ENCODE data around the gene PGGHG. TPM values are rescaled to one million over a fixed set of nuclear protein-coding genes. Genes with fewer than 3 reads are reported as not detected.

PGGHG gene
- total and polyA plus RNA-seq, 8 donors: 3.5 to 44.0 (median 16.2) TPM

- TF ChIP-seq POLR2A (IDR thresholded peaks at IDR 0.05): no peak
- no peak for TF ChIP-seq POLR2AphosphoS5 (IDR thresholded peaks at IDR 0.05)
- TF ChIP-seq, protein P1, sequence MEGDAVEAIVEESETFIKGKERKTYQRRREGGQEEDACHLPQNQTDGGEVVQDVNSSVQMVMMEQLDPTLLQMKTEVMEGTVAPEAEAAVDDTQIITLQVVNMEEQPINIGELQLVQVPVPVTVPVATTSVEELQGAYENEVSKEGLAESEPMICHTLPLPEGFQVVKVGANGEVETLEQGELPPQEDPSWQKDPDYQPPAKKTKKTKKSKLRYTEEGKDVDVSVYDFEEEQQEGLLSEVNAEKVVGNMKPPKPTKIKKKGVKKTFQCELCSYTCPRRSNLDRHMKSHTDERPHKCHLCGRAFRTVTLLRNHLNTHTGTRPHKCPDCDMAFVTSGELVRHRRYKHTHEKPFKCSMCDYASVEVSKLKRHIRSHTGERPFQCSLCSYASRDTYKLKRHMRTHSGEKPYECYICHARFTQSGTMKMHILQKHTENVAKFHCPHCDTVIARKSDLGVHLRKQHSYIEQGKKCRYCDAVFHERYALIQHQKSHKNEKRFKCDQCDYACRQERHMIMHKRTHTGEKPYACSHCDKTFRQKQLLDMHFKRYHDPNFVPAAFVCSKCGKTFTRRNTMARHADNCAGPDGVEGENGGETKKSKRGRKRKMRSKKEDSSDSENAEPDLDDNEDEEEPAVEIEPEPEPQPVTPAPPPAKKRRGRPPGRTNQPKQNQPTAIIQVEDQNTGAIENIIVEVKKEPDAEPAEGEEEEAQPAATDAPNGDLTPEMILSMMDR (IDR thresholded peaks at IDR 0.05): no peak
- no peak for TF ChIP-seq EP300 (IDR thresholded peaks at IDR 0.05)
- peak overlapping the region in 1 of 5 donors; percentile 1 for H3K27ac ChIP-seq
- DNase-seq: no peak
- no peaks in the 10 kb centered on the region for H3K27me3 ChIP-seq
- no peaks in the 10 kb centered on the region for H3K9me3 ChIP-seq
- intact Hi-C loops (cut with DNase I; ENCODE audit: low total_unique reads): no loop called here
- WGBS, 5 donors: 82 to 98% (median 93%) methylated on average over 2 of the region's 2 CpGs
- H3K4me3 ChIP-seq: no peak overlapping the region
- peaks cover 26 to 47% (median 29%) of the 10 kb centered on the region in 4 donors for H3K4me1 ChIP-seq
- H3K36me3 ChIP-seq: no peaks in the 10 kb centered on the region
Measured at GRCh38 chr11:329886-330253, 40.9 kb downstream of the PGGHG start.

GRCh38 chr11:330307-330693 lies 41.4 kb downstream of the PGGHG start:
- WGBS, 5 donors: 72 to 85% (median 80%) methylated on average over 8 to 14 of the region's 14 CpGs
- Histone ChIP-seq H3K27ac (no peak overlapping the region), H3K36me3 (no peaks in the 10 kb centered on the region), H3K9me3 (no peaks in the 10 kb centered on the region), H3K4me3 (no peak overlapping the region), H3K27me3 (no peaks in the 10 kb centered on the region), H3K4me1 (peaks cover 26 to 46% (median 28%) of the 10 kb centered on the region in 4 donors)
- TF ChIP-seq POLR2A (IDR thresholded peaks at IDR 0.05) (no peak), POLR2AphosphoS5 (IDR thresholded peaks at IDR 0.05) (no peak), EP300 (IDR thresholded peaks at IDR 0.05) (no peak)
- TF ChIP-seq, protein P1 (IDR thresholded peaks at IDR 0.05): no peak
- intact Hi-C loops (cut with DNase I; ENCODE audit: low total_unique reads): no loop called here
- no peak for DNase-seq

GRCh38 chr11:330694-331357 lies 41.9 kb downstream of the PGGHG start:
- WGBS, 5 donors: 74 to 84% (median 83%) methylated on average over 33 to 34 of the region's 34 CpGs
- H3K4me3 ChIP-seq: no peak overlapping the region

GRCh38 chr11:331358-332060 lies 42.6 kb downstream of the PGGHG start:
- Histone ChIP-seq H3K4me3 (no peak overlapping the region), H3K9me3 (no peaks in the 10 kb centered on the region), H3K27me3 (no peaks in the 10 kb centered on the region), H3K4me1 (peaks cover 16 to 47% (median 23%) of the 10 kb centered on the region in 4 donors), H3K36me3 (no peaks in the 10 kb centered on the region), H3K27ac (no peak overlapping the region)
- 84 to 90% (median 85%) methylated on average over 17 to 19 of the region's 19 CpGs for WGBS, 5 donors
- intact Hi-C loops (cut with DNase I; ENCODE audit: low total_unique reads): no loop called here
- DNase-seq: no peak
- TF ChIP-seq EP300 (IDR thresholded peaks at IDR 0.05): no peak
- no peak for TF ChIP-seq POLR2AphosphoS5 (IDR thresholded peaks at IDR 0.05)
- TF ChIP-seq, protein P1 (IDR thresholded peaks at IDR 0.05): no peak
- TF ChIP-seq POLR2A (IDR thresholded peaks at IDR 0.05): no peak

More at GRCh38 chr11:330694-331357, 41.9 kb downstream of the PGGHG start:
- peaks cover 22 to 47% (median 25%) of the 10 kb centered on the region in 4 donors for H3K4me1 ChIP-seq
- H3K9me3 ChIP-seq: no peaks in the 10 kb centered on the region
- no peak overlapping the region for H3K27ac ChIP-seq
- peak; percentile 14 to 42 for DNase-seq
- no peaks in the 10 kb centered on the region for H3K36me3 ChIP-seq
- no peaks in the 10 kb centered on the region for H3K27me3 ChIP-seq
- TF ChIP-seq POLR2AphosphoS5 (IDR thresholded peaks at IDR 0.05) (no peak), POLR2A (IDR thresholded peaks at IDR 0.05) (no peak), EP300 (IDR thresholded peaks at IDR 0.05) (no peak)
- TF ChIP-seq, protein P1 (IDR thresholded peaks at IDR 0.05): no peak
- intact Hi-C loops (cut with DNase I; ENCODE audit: low total_unique reads): no loop called here

All from stomach (tissue), 9 donors.